Activated T-cell treated with anti-CD3 and anti-CD28 coated beads, Interleukin-2, amount 50 U/mL, for 4 hours (primary cell): Measurements from ENCODE around the gene CLPSL1. TPM values are rescaled to one million over a fixed set of nuclear protein-coding genes. Genes with fewer than 3 reads are reported as not detected.

Experiments
- total RNA-seq, 3 donors: library from RNA; stranded (reverse); gene quantifications; one replicate each; pipeline ENCODE4 v1.2.1, GENCODE V29; 2021

CLPSL1 gene
- total RNA-seq, 3 donors from 2014 or later = not detected

Other genes with a start within 250 kb of the CLPSL1 start
- gene FKBP5, start 92.1 kb upstream of the CLPSL1 start, total RNA-seq = 10 to 100 TPM; 46.5 to 62.3 (median 59.9) TPM
- under 1 TPM in 2 of 3 donors, not detected in 1; 0.32 to 0.43 TPM for gene ARMC12, start 44.0 kb upstream of the CLPSL1 start, total RNA-seq
- gene CLPSL2, start 4.4 kb upstream of the CLPSL1 start, total RNA-seq = not detected
- gene CLPS, start 16.3 kb downstream of the CLPSL1 start, total RNA-seq = 1 to 10 TPM; 2.1 to 3.5 (median 2.4) TPM
- gene LHFPL5, start 24.3 kb downstream of the CLPSL1 start, total RNA-seq = not detected
- 10 to 100 TPM; 91.3 to 97.8 (median 92.2) TPM for gene SRPK1, start 140.1 kb downstream of the CLPSL1 start, total RNA-seq
- gene SLC26A8, start 243.6 kb downstream of the CLPSL1 start, total RNA-seq = not detected
- 10 to 100 TPM; 35.7 to 40.9 (median 38.7) TPM for gene MAPK14, start 246.8 kb downstream of the CLPSL1 start, total RNA-seq